SK-MEL-5 (cell line): Measurements from ENCODE around the gene HACD1. TPM values are rescaled to one million over a fixed set of nuclear protein-coding genes. Genes with fewer than 3 reads are reported as not detected.
"Not testable (repeated sequence)": the region's sequence is repeated elsewhere in the genome, so short reads cannot be mapped to it uniquely, and the experiment has no call there.

Experiments
- DNase-seq: peaks from one replicate; pipeline ENCODE4 v3.0.0-alpha.2; 2016; ENCODE audit warnings: low read depth, low spot score
- in situ Hi-C: cut with HindIII; loops from 2 replicates; pipeline ENCODE4 v1.10.0; 2016; ENCODE audit warnings: low sequenced_read_pairs, high pct_unique_total_duplicates, low pct_unique_long_range_greater_than_20kb
- total RNA-seq: library from RNA; depleted of rRNA; stranded (reverse); fragments of >200 nt; shearing (Covaris generic); gene quantifications from 2 replicates; pipeline ENCODE4 v1.2.3, GENCODE V29; 2014

The HACD1 gene
- total RNA-seq, 1 experiment from 2014 or later, result 24.2 TPM

DNA sequence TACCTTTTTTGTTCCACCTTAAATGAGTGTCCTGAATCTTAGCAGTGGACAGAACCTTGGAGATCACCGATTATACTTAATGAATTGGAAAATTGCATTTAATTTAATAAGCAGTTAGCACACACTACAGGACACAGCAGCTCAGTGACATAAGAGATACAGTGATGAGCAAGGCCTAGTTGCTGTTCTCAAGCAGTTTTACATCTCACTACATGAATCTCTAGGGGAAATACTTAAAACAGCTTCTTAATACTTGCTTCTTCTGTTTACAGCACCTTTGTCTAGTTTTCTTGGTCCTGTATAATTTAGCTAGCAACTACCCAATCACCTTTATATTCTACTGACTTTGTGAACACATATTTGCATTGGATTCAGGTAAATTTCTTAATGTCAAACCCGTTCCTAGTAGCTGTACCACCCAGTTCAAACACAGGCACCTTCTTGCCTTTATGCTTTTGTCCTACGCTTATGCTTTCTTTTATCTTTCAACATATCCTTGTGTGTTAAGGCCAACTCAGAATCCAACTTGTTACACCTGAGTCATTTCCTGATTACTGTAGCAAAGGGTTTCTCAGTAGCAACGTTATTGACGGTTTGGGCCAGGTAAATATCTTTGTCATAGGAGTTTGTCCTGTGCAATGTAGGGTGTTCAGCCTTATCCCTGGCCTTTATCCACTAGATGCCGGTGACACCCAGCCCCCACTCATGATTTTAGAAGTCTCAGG is 28.6 kb upstream of the HACD1 start:
- in situ Hi-C loops, result no loop called here
- DNase-seq, result no peak

GRCh38 chr10:17644485-17644943 is 27.3 kb upstream of the HACD1 start:
- DNase-seq, result peak; percentile 38
- in situ Hi-C loops, result no loop called here

DNA sequence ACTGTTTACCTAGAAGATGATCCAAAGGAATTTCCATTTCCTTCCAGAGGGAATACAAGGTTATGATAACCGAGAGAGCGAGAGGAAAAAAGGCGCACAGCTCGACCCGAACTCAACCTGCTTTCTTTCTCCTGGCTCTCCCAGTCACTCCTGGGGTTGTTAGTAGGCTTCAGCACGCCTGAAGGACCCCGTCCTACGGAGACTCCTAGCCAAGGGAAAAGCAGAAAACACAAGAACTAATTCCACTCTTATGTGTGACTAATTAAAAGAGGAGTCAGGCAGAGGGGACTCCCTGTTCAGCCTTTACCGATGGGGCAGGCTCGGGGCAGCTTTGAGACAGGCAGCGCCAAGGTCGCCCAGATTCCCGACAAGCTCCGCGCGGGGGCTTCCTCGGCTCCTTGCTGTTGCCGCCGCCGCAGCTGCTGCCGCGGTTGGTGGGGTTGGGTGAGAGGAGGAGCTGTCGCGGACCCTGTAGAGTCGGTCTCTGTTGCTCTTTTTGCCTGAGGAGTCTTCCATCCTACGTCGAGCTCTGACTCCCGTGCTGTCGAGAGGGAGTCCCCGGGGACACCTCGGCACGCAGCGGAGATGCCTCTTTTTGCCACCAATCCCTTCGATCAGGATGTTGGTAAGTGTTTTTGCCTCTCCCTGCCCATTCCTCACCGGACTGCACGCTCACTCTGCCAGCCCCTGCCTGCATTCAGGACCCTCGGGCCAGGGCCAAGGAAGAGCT is 26.7 kb upstream of the HACD1 start, which contains the start of gene STAM:
STAM (plus strand) TSS at position 397 of the 730 bp plus-strand sequence; CDS start at position 586, 189 bp downstream.
- in situ Hi-C loops, result no loop called here
- DNase-seq, result peak; percentile 88

GRCh38 chr10:17643339-17643754 is 26.2 kb upstream of the HACD1 start:
- DNase-seq, result no peak
- in situ Hi-C loops, result no loop called here

GRCh38 chr10:17640331-17640816 is 23.2 kb upstream of the HACD1 start:
- in situ Hi-C loops, result no loop called here
- DNase-seq, result no peak

DNA sequence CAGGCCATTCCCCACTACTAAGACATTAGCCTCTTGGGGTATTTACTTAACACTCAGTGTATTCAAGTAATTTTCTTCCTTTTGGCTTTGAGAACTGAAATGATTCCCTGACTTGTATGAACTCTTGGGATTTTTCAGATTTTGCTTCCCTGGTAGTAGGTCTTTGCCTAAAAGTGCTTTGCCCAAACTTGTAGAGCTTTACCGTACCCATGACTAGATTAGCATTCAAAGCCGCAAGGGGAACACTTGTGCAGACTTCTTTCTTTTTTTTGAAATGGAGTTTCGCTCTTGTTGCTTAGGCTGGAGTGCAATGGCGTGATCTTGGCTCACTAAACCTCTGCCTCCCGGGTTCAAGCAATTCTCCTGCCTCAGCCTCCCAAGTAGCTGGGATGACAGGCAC is 20.7 kb upstream of the HACD1 start:
- in situ Hi-C loops, result no loop called here
- no peak for DNase-seq

- DNase-seq, result no peak
- in situ Hi-C loops, result no loop called here
Measured at GRCh38 chr10:17633353-17633752, 16.2 kb upstream of the HACD1 start.

- in situ Hi-C loops, DNase-seq: not testable (repeated sequence)
Measured at GRCh38 chr10:17632590-17632989, 15.4 kb upstream of the HACD1 start.

DNA sequence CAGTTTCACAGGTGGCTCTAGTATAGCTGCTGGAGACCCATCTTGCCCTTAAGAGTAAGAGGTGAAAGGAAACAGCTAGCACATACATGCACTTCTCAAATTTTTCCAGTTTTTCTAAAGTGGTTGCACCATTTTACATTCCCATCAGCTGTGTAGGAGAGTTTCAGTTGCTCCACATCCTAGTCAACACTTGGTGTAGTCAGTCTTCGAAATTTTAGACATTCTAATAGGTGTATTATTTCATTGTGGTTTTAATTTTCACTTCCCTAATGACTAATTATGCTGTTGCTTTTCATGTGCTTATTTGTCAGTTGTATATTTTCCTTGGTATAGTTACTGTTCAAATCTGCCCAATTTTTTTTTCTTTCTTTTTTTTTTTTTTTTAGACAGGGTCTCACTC is 9.5 kb upstream of the HACD1 start:
- in situ Hi-C loops, result no loop called here
- DNase-seq, result no peak

DNA sequence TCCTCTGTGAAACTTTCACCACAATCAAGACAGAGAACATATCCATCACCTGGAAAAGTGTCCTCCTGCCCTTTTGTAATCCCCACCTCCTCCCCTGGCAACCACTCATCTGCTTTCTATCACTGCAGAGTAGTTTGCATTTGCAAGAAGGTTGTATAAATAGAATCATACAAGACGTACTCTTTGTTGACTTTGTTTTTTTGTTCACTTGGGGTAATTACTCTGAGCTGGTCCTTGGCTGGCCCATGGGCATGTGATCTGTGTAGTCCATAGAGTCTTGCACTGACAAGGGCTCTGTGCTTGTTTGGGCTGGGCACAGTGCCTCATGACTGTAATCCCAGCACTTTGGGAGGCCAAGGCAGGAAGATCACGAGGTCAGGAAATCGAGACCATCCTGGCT is 7.8 kb upstream of the HACD1 start:
- in situ Hi-C loops, result no loop called here
- peak; percentile 41 for DNase-seq

GRCh38 chr10:17622061-17622460 is 4.9 kb upstream of the HACD1 start:
- in situ Hi-C loops, result no loop called here
- DNase-seq, result no peak

DNA sequence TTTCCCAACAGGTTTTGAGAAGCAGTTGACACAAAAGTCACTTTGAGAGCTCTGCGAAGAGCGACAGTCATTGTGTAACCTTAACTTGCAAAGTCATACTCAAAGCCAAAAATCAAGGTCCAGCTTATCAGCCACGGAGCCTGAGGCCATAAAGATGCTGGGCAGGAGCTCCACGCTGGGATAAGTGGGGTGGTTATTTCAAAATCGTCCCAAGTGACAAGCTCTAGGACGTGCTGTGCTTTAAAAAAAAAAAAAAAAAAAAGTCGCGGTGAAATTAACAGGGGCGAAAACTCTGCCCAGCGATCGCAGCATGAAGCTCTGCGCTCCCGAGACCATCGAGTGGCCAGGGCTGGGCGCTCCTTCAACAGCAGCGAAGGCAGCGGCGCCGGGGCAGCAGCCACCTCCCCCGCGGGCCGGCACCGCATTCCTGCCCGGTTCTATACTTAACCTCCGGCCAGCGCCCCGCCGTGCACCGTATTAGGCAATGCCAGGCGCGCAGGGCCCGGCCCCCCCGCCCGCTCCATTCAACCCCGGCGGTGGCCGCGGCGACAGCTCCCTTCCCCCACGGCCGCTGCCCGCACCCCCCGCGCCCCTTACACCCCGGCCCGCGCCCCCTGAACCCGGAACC is 657 bp downstream of the HACD1 start:
- DNase-seq, result peak; percentile 47
- in situ Hi-C loops, result no loop called here

GRCh38 chr10:17609523-17610079 is 7.6 kb downstream of the HACD1 start:
- in situ Hi-C loops, result no loop called here
- DNase-seq, result no peak

DNA sequence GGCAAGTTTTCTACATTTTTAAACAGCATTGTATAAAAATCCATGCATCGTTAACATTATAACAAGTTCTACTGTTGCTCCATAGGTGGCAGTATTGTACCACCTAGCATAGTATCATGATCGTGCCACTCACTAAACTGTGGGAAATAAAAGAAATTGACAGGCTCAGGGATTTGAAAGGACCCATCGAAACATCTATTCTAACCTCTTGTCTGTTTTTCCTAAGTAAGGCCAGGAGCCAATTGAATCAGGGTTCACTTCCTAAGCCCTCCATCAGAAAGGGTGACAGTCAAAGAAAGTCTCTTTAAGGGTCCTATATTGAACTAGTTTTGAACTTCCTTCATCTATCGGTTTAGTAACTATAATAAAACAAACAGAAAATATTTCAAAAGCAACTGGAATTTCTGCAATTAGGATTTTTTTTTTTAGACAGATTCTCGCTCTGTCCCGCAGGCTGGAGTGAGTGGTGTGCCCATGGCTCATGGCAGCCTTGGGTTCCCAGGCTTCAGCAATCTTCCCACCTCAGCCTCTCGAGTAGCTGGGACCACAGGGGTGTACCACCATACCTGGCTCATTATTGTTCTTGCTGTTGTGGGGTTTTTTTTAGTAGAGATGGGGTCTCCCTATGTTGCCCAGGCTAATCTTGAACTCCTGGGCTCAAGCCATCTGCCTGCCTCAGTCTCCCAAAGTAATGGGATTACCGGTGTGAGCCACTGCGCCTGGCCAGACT is 9.4 kb downstream of the HACD1 start:
- in situ Hi-C loops, result no loop called here
- DNase-seq, result peak; percentile 63

DNA sequence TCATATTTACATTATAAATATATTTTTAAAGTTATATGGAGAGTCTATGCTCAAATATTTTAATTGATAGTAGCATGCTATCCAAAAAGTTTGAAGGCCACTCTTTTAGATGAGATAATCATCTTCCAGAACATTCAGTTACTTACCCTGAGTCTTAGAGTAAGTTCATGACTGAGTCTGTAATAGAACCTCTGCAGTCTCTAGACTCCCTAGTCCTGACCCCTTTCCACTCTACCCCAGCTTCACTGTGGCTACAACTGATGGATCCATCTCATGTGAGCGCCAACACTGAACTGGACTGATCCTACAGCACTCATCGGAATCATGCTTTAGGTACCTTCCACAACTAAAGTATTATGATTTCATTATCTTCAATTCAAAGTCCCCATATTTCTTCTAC is 10.1 kb downstream of the HACD1 start:
- in situ Hi-C loops, result no loop called here
- DNase-seq, result no peak

DNA sequence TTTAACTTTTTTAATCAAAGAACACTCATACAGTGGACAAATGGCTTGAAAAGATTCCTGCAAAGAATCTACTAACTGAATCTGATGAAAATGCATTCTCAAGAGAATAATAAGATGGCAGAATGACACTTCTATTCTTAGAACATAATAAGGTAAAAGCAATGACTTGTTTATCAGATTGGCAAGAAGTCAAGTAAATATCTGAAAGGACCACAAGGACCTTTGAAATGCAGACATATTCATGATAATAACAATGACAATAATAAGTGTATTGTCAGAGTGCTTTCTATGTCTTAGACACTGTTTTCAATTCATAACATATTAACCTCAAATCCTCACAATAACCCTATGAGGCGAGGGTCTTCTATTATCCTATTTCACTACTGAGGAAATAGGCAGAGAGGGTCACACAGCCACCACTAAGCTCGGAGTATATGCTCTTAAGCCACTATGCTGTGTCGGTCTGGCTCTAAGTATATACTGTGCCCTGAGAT is 10.6 kb downstream of the HACD1 start:
- in situ Hi-C loops, result no loop called here
- DNase-seq, result peak; percentile 11

DNA sequence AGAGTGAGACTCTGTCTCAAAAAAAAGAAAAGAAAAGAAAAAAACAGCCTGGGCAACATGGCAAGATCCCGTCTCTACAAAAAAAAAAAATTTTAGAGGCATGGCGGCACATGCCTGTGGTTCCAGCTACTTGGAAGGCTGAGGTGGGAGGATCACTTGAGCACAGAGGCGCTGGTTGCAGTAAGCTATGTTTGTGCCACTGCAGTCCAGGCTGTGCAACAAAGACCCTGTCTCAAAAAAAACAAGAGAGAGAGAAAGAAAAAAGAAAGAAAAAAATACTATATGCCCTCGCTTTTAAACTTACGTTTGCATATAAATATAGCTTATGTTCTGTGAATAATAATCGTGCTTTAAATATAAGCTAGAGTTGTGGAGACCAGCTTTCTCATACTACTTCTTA is 11.2 kb downstream of the HACD1 start:
- in situ Hi-C loops, result no loop called here

More for the DNA sequence above, 11.2 kb downstream of the HACD1 start:
- no peak for DNase-seq
